Vagina (tissue), 2 donors: ENCODE data around the gene APBA3. TPM values are rescaled to one million over a fixed set of nuclear protein-coding genes. Genes with fewer than 3 reads are reported as not detected.

ENCODE experiments used
- DNase-seq, 2 donors: peaks; one replicate each; pipeline ENCODE4 v3.0.0-alpha.2; 2017; ENCODE audit errors: extremely low spot score in 2 of 2
- H3K27ac ChIP-seq: fragments of 200-600 bp; sonication (generic); one replicate; pipeline ENCODE4 v1.5.1; 2019
- H3K27me3 ChIP-seq: fragments of 200-600 bp; sonication (generic); one replicate; pipeline ENCODE4 v1.5.1; 2019
- H3K36me3 ChIP-seq, 2 donors: fragments of 200-600 bp; sonication (generic); one replicate each; pipeline ENCODE4 v1.5.1; 2017 to 2019
- H3K4me1 ChIP-seq: fragments of 200-600 bp; sonication (generic); one replicate; pipeline ENCODE4 v1.5.1; 2019
- H3K4me3 ChIP-seq, 2 donors: fragments of 200-600 bp; sonication (generic); 1 replicate in 1 of 2; 2 replicates in 1 of 2; pipeline ENCODE4 v1.5.1; 2016 to 2019
- H3K9me3 ChIP-seq: fragments of 200-600 bp; sonication (generic); one replicate; pipeline ENCODE4 v1.5.1; 2019
- POLR2A ChIP-seq, 2 donors: fragments of 450-650 bp; IDR thresholded peaks; one replicate each; pipeline ENCODE4 v1.6.1; 2017; ENCODE audit warnings: antibody characterized with exemption in 2 of 2, mild to moderate bottlenecking in 2 of 2, moderate library complexity in 2 of 2
- POLR2AphosphoS5 ChIP-seq, 2 donors: sonication (generic); formaldehyde crosslinking; IDR thresholded peaks; one replicate each; pipeline ENCODE4 v1.9.0; 2017; ENCODE audit warnings: antibody characterized with exemption in 2 of 2, mild to moderate bottlenecking in 2 of 2, low read depth in 1 of 2; ENCODE audit not compliant: insufficient read depth in 1 of 2
- intact Hi-C: fragments of 100-400 bp; cut with DNase I; formaldehyde crosslinking; loops from one replicate; pipeline ENCODE4 v1.15.1; 2023
- total RNA-seq: library from RNA; depleted of rRNA; stranded (reverse); fragments of >200 nt; gene quantifications from one replicate; pipeline ENCODE4 v1.2.3, GENCODE V29; 2016
- TF ChIP-seq, protein P1 (sequence below), 3 experiments: fragments of 450-650 bp in 2 of 3; fragments of 200-600 bp in 1 of 3; sonication (generic) in 1 of 3; IDR thresholded peaks; one replicate each; pipeline ENCODE4 v1.5.1; 2017 to 2019; ENCODE audit warnings: antibody characterized with exemption in 3 of 3, mild to moderate bottlenecking in 2 of 3, moderate library complexity in 2 of 3

Gene APBA3
- total RNA-seq, 1 donor from 2014 or later, result 46.2 TPM

DNA sequence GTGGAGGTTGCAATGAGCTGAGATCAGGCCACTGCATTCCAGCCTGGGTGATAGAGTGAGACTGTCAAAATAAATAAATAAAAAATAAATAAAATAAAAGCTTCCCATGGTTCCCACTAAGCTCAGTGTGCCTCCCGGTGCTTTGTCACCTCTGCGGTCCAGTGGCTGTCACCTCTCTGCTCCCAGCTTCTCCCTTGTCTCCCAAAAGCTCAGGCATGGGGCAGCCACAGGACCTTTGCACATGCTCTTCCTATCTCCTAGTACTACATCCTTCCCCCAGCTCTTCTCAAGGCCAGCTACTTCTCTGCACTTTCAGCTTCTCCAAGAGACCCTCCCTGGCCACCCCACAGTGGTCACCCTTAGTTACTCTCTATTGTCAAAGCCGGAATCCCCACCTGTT is 32.3 kb upstream of the APBA3 start:
- Histone ChIP-seq H3K36me3 (no peaks in the 10 kb centered on the region), H3K4me3 (no peak overlapping the region), H3K4me1 (no peaks in the 10 kb centered on the region), H3K27ac (no peak overlapping the region), H3K9me3 (no peaks in the 10 kb centered on the region), H3K27me3 (no peaks in the 10 kb centered on the region)
- no peak for DNase-seq
- no peak for TF ChIP-seq POLR2A (IDR thresholded peaks at IDR 0.05)
- TF ChIP-seq POLR2AphosphoS5 (IDR thresholded peaks at IDR 0.05; ENCODE audit: insufficient read depth in 1 of 2, low read depth in 1 of 2), result no peak
- TF ChIP-seq, protein P1, sequence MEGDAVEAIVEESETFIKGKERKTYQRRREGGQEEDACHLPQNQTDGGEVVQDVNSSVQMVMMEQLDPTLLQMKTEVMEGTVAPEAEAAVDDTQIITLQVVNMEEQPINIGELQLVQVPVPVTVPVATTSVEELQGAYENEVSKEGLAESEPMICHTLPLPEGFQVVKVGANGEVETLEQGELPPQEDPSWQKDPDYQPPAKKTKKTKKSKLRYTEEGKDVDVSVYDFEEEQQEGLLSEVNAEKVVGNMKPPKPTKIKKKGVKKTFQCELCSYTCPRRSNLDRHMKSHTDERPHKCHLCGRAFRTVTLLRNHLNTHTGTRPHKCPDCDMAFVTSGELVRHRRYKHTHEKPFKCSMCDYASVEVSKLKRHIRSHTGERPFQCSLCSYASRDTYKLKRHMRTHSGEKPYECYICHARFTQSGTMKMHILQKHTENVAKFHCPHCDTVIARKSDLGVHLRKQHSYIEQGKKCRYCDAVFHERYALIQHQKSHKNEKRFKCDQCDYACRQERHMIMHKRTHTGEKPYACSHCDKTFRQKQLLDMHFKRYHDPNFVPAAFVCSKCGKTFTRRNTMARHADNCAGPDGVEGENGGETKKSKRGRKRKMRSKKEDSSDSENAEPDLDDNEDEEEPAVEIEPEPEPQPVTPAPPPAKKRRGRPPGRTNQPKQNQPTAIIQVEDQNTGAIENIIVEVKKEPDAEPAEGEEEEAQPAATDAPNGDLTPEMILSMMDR (IDR thresholded peaks at IDR 0.05), result no peak
- intact Hi-C loops, result no loop called here

DNA sequence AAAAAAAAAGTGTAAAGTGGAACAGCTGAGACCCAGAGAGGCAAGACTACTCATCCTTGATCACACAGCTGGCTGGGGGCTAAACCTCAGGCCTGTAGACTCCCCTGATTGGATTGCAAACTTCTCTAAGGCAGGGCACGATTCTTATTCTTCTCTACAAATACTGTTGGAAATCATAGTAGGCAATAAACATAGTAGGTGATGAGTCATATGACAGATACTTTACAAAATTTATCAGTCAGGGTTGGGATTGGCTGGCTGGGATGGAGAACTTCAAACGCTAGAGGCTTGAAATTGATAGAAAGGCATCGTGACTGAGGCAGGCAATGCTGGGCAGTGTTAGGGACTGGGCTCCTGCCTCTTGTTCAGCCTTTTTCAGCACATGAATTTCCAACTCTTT is 30.6 kb upstream of the APBA3 start:
- TF ChIP-seq POLR2AphosphoS5 (IDR thresholded peaks at IDR 0.05; ENCODE audit: insufficient read depth in 1 of 2, low read depth in 1 of 2) (no peak), POLR2A (IDR thresholded peaks at IDR 0.05) (no peak)
- TF ChIP-seq, protein P1 (IDR thresholded peaks at IDR 0.05), result no peak
- Histone ChIP-seq H3K9me3 (no peaks in the 10 kb centered on the region), H3K27me3 (no peaks in the 10 kb centered on the region), H3K27ac (no peak overlapping the region), H3K36me3 (no peaks in the 10 kb centered on the region), H3K4me1 (no peaks in the 10 kb centered on the region), H3K4me3 (no peak overlapping the region)
- DNase-seq, result no peak
- intact Hi-C loops, result no loop called here

DNA sequence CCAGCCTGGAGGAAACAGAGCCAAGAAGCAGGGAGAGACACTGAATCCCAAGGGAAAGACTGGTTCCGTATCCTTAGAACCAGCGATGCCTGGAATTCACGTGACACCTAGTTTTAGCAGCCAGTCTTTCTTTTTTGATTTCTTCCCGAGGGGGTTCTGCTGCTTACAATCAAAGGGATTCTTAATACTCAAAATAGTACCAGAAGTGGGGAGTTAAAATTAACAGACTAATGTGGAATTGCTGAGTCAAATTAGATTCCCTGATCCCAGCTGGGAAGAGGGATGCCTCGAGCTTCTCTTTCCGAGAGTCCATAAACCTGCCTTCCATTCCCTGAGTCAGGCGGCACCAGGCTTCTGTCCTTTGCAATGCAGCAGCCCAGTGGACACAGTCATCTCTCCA is 29.4 kb upstream of the APBA3 start:
- DNase-seq, result no peak
- no peak overlapping the region for H3K27ac ChIP-seq
- H3K4me1 ChIP-seq, result no peaks in the 10 kb centered on the region
- H3K36me3 ChIP-seq, result no peaks in the 10 kb centered on the region
- intact Hi-C loops, result no loop called here
- H3K27me3 ChIP-seq, result peaks cover under 1% of the 10 kb centered on the region
- no peak overlapping the region for H3K4me3 ChIP-seq
- no peaks in the 10 kb centered on the region for H3K9me3 ChIP-seq
- no peak for TF ChIP-seq POLR2AphosphoS5 (IDR thresholded peaks at IDR 0.05; ENCODE audit: insufficient read depth in 1 of 2, low read depth in 1 of 2)
- TF ChIP-seq, protein P1 (IDR thresholded peaks at IDR 0.05), result no peak

DNA sequence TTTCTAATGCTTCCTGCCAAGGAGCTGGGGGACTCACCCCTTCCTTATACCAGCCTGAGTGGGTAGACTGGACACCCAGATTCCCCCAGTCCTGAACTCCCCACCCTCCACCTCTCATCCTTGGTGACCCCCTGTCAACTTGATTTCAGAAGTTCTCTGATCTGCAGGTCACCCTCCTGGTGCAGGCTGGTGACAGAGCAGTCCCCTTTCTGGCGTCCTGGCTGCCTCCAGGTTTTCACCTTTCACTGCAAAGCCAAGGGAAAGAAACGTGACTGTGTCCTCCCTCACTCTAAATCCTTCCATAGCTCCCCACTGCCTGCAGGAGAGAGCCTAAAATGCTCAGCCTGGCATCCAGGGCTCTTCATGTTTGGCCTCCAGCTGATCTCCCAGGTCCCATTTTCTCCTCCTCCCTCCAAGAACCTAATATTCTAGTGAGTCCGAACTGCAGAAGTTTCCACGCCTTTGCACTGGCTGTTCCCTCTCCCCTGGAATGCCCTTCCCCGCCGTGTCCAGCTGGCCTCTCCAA is 28.8 kb upstream of the APBA3 start:
- Histone ChIP-seq H3K36me3 (no peaks in the 10 kb centered on the region), H3K4me3 (no peak overlapping the region), H3K9me3 (no peaks in the 10 kb centered on the region), H3K27me3 (peaks cover 5% of the 10 kb centered on the region), H3K4me1 (peaks cover 4% of the 10 kb centered on the region), H3K27ac (no peak overlapping the region)
- intact Hi-C loops, result no loop called here
- DNase-seq, result no peak
- no peak for TF ChIP-seq POLR2AphosphoS5 (IDR thresholded peaks at IDR 0.05; ENCODE audit: insufficient read depth in 1 of 2, low read depth in 1 of 2)
- TF ChIP-seq, protein P1 (IDR thresholded peaks at IDR 0.05), result no peak
- no peak for TF ChIP-seq POLR2A (IDR thresholded peaks at IDR 0.05)

DNA sequence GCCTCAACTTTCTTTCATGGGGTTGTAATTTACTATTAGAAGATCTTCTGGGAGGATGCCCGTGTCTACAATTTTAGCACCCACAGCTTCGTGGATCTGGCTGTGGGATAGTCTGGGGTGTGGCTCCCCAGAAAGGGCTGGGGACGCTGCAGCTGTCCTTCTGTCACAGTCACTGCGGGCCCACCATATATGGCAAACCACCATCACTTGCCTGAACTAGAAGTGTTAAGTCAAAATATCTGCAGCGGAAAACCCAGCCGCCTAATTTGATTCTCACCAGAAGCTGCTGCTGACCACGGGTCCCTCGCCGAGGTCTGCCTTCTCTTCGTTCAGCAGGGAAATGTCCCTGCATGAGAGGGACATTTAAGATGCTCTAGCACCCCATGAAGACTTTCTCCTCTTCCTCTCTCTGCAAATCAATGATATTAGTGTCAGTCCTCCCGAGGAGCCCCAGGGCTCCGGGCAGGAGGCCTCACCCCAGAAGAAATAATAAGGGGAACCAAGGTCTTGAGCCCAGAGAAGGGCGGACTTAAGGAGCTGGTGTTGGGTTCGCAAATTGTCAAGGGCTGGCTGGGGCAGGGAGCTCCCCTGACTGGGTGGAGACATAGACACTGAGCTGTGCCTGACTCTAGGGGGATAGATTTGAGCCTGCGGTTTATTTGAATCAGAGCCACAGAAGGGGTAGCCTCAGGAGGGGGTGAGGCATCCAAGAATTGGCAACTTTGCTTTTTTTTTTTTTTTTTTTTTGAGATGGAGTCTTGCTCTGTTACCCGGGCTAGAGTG is 27.7 kb upstream of the APBA3 start:
- Histone ChIP-seq H3K27me3 (peaks cover 9% of the 10 kb centered on the region), H3K4me3 (no peak overlapping the region), H3K27ac (no peak overlapping the region), H3K36me3 (no peaks in the 10 kb centered on the region), H3K4me1 (peaks cover 10% of the 10 kb centered on the region), H3K9me3 (no peaks in the 10 kb centered on the region)
- TF ChIP-seq, protein P1 (IDR thresholded peaks at IDR 0.05), result no peak
- TF ChIP-seq POLR2A (IDR thresholded peaks at IDR 0.05), result no peak
- TF ChIP-seq POLR2AphosphoS5 (IDR thresholded peaks at IDR 0.05; ENCODE audit: insufficient read depth in 1 of 2, low read depth in 1 of 2), result no peak
- no peak for DNase-seq
- intact Hi-C loops, result no loop called here
